Pons (tissue), 1 donor: ENCODE results near the gene TMEM82.

ENCODE experiments used
- DNase-seq: peaks from one replicate; pipeline ENCODE4 v3.0.0-alpha.2; 2016; ENCODE audit warnings: low spot score

Gene TMEM82

GRCh38 chr1:15757016-15757543 is 14.8 kb downstream of the TMEM82 start:
- no peak for DNase-seq

- no peak for DNase-seq
Measured at GRCh38 chr1:15757575-15758342, 15.5 kb downstream of the TMEM82 start.

DNA sequence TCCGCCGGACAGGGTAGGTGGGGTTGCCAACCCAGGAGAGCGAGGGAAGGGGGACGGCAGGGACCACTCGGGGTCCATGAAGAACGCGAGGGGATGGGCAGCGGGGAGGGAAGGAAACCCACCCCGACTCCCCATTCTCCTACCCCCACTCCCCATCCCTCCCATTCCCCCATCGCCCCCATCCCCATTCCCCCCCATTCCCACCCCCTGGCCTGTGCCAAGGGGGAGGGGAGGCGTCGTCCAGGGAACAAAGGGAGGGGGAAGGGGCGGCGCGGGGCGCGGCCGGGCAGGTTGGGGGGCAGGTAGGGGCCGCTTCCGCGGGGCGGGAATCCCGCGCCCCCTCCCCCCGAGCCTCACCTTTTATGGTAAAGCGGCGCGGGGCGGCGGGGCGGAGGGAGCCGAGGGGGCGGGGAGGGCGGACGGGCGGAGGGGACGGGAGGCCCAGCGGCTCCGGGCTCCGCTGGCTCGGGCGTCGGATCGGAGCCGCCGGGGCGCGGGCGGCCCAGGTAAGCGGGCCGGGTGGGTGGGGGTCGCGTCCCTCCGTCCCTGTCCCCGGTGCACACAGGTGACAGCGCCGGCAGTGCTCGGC is 16.1 kb downstream of the TMEM82 start, which contains the start of gene FBLIM1:
TSS of gene FBLIM1 (plus strand) at position 453 of the 589 bp plus-strand sequence. CDS start 6,189 bp downstream, outside the sequence.
- DNase-seq: no peak

GRCh38 chr1:15758953-15759661 is 16.8 kb downstream of the TMEM82 start:
- no peak for DNase-seq

GRCh38 chr1:15760520-15761211 is 18.4 kb downstream of the TMEM82 start:
- no peak for DNase-seq

- no peak for DNase-seq
Measured at GRCh38 chr1:15761366-15762128, 19.2 kb downstream of the TMEM82 start.

DNA sequence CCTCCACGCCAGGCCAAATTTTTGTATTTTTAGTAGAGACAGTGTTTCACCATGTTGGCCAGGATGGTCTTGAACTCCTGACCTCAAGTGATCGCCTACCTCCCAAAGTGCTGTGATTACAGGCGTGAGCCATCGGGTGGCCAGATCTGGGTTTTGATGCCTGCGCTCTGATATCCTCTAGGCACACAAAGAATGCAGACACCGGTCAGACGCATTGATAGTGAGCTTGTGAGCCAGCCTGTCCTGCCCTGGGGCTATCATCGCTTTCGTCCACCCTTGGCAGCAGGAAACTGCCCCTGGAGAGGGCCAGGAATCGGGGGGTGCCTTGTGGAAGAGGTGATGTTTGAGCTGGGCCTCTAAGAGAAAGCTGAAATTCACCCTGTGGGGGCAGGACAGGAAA is 20.2 kb downstream of the TMEM82 start:
- no peak for DNase-seq

GRCh38 chr1:15764269-15764764 is 22.0 kb downstream of the TMEM82 start:
- DNase-seq: no peak

DNA sequence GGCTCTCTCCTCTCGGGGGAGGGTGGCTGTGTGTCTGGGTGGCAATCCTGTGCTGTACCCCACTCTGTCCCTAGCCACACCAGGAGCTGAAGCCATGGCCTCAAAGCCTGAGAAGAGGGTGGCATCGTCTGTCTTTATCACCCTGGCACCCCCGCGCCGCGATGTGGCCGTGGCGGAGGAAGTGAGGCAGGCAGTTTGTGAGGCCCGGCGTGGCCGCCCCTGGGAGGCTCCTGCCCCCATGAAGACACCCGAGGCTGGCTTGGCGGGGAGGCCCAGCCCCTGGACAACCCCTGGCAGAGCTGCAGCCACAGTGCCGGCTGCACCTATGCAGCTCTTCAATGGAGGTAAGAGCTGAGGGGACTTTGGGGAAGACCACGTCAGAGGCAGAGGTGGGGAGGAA is 22.6 kb downstream of the TMEM82 start:
- no peak for DNase-seq

GRCh38 chr1:15765495-15766194 is 23.3 kb downstream of the TMEM82 start:
- DNase-seq: no peak

DNA sequence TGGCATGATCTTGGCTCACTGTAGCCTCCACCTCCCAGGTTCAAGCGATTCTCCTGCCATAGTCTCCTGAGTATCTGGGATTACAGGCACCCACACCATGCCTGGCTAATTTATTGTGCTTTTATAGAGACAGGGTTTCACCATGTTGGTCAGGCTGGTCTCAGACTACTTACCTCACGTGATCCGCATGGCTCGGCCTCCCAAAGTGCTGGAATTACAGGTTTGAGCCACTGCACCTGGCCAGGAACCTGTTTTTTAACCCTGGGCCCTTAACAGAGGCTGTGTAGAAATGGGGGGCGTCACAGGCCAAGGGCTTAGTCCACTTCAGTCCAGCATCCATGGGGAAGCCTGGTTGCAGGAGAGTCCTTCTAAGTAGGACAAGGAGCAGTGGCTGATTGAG is 25.6 kb downstream of the TMEM82 start:
- DNase-seq: no peak

DNA sequence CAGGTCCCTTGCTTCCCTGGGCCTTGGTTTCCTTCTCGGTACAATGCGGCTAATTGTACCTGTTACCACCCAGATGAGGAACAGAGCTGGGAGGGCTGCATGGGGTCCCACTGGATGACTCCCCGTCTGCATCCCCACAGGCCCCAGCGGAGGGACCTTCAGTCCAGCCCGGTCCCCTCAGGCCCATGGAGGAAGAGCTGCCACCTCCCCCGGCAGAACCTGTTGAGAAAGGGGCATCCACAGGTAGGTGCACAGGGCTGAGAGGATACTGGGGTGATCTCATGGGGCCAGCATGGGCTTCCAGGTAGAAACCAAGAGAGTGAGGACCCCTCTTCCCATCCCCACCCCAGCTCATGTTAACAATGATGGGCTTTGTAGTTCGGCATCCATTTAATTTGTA is 26.1 kb downstream of the TMEM82 start:
- no peak for DNase-seq

DNA sequence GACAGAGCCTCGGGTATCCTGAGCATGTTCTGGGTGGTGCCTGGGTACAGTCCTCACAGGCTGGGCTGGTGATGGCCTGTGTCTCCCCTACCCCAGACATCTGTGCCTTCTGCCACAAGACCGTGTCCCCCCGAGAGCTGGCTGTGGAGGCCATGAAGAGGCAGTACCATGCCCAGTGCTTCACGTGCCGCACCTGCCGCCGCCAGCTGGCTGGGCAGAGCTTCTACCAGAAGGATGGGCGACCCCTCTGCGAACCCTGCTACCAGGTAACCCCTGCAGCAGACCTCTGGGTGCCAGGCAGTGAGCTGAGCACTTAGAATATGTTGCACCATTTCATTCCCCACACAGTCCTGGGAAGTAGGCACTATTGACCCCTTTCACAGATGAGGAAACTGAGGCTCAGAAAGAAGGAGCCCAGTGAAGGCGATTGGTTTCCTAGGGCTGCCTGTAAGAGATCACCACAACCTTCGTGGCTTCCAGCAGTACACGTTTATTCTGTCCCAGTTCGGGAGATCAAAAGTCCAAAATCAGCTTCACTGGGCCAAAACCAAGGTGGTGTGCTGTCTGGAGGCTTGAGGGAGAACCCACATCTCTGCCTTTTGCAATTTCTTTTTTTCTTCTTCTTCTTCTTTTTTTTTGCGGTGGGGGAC is 28.1 kb downstream of the TMEM82 start:
- DNase-seq: no peak

GRCh38 chr1:15771836-15772515 is 29.7 kb downstream of the TMEM82 start:
- DNase-seq: no peak

DNA sequence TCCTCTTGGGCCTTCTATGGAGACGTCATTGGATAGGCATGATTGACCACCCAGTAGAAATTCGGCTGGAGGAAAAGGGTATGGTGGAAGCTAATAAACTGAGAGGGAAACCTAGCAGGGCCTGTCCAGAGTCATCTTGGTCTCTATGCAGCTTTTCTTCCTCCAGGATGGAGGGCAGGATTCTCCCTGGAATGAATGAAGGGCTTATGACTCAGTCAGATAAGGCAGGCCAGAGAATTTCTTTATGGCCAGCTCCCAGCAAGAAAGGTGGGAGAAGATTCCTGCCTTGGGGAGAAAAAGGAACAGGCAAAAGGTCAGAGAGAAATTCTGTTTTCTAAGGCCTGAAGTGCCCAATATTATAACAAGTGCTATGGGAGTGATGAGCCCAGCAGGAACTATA is 33.4 kb downstream of the TMEM82 start:
- DNase-seq: no peak

GRCh38 chr1:15777909-15778707 is 35.8 kb downstream of the TMEM82 start:
- DNase-seq: no peak

- no peak for DNase-seq
Measured at GRCh38 chr1:15785683-15786082, 43.4 kb downstream of the TMEM82 start.

DNA sequence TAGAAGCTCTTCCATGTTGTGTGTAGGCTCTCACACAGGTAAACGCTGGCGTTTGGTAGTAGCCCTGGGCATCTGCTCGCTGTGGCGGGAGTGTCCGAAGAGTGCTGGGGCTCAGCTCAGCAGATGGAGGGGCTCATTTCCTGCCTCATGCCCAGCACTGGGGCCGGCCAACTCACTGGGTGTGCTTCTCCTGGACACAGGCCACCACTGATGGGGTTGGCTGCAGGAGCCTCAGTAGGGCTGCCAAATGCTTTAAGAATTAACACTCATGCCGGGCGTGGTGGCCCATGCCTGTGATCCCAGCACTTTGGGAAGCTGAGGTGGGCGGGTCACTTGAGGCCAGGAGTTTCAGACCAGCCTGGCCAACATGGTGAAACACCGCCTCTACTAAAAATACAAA is 44.3 kb downstream of the TMEM82 start:
- DNase-seq: no peak
